HL-60 (cell line): ENCODE results near the gene CMIP.

Source experiments
- DNase-seq, 2 experiments: peaks; one replicate each; pipeline ENCODE4 v3.0.0-alpha.2; 2010 to 2020; ENCODE audit warnings: low read depth in 1 of 2, low spot score in 1 of 2
- H3K27ac ChIP-seq: fragments of 250-450 bp; sonication (Bioruptor Pico); replicated peaks from 2 replicates; pipeline ENCODE4 v1.5.1; 2020; ENCODE audit warnings: mild to moderate bottlenecking, moderate library complexity
- H3K27me3 ChIP-seq: fragments of 250-450 bp; sonication (Bioruptor Pico); 2 replicates; pipeline ENCODE4 v1.5.1; 2021; ENCODE audit warnings: mild to moderate bottlenecking, moderate library complexity; ENCODE audit not compliant: insufficient read depth, poor library complexity, severe bottlenecking
- H3K4me3 ChIP-seq: replicated peaks from 2 replicates; pipeline ENCODE4 v1.5.1; 2011; ENCODE audit warnings: mild to moderate bottlenecking, control low read depth, low read length; ENCODE audit not compliant: insufficient read depth
- CTCF ChIP-seq: IDR thresholded peaks from one replicate; pipeline ENCODE4 v1.5.1; 2011; ENCODE audit warnings: low read length, control low read depth, inconsistent platforms; ENCODE audit not compliant: insufficient read depth
- GABPA ChIP-seq: IDR thresholded peaks from 2 replicates; pipeline ENCODE4 v1.6.1; 2012; ENCODE audit warnings: low read depth
- POLR2AphosphoS5 ChIP-seq: IDR thresholded peaks from 2 replicates; pipeline ENCODE4 v1.6.1; 2012; ENCODE audit warnings: low read depth
- SPI1 ChIP-seq: IDR thresholded peaks from 2 replicates; pipeline ENCODE4 v1.6.1; 2012; ENCODE audit warnings: low read depth, mild to moderate bottlenecking, borderline replicate concordance
- TF ChIP-seq, protein P1 (sequence below): IDR thresholded peaks from 2 replicates; pipeline ENCODE4 v1.6.1; 2012; ENCODE audit warnings: low read depth; ENCODE audit not compliant: insufficient replicate concordance

Gene CMIP

GRCh38 chr16:81681311-81681710 lies 236.7 kb downstream of the CMIP start:
- no peak for DNase-seq

GRCh38 chr16:81684242-81684837 lies 239.7 kb downstream of the CMIP start:
- no peak overlapping the region for H3K4me3 ChIP-seq
- DNase-seq: no peak
- no peaks in the 10 kb centered on the region for H3K27me3 ChIP-seq
- TF ChIP-seq GABPA (no peak), CTCF (no peak), SPI1 (no peak), POLR2AphosphoS5 (no peak)
- TF ChIP-seq, protein P1, sequence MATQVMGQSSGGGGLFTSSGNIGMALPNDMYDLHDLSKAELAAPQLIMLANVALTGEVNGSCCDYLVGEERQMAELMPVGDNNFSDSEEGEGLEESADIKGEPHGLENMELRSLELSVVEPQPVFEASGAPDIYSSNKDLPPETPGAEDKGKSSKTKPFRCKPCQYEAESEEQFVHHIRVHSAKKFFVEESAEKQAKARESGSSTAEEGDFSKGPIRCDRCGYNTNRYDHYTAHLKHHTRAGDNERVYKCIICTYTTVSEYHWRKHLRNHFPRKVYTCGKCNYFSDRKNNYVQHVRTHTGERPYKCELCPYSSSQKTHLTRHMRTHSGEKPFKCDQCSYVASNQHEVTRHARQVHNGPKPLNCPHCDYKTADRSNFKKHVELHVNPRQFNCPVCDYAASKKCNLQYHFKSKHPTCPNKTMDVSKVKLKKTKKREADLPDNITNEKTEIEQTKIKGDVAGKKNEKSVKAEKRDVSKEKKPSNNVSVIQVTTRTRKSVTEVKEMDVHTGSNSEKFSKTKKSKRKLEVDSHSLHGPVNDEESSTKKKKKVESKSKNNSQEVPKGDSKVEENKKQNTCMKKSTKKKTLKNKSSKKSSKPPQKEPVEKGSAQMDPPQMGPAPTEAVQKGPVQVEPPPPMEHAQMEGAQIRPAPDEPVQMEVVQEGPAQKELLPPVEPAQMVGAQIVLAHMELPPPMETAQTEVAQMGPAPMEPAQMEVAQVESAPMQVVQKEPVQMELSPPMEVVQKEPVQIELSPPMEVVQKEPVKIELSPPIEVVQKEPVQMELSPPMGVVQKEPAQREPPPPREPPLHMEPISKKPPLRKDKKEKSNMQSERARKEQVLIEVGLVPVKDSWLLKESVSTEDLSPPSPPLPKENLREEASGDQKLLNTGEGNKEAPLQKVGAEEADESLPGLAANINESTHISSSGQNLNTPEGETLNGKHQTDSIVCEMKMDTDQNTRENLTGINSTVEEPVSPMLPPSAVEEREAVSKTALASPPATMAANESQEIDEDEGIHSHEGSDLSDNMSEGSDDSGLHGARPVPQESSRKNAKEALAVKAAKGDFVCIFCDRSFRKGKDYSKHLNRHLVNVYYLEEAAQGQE: no peak
- H3K27ac ChIP-seq: no peak overlapping the region

More at GRCh38 chr16:81681311-81681710, 236.7 kb downstream of the CMIP start:
- H3K27ac ChIP-seq: no peak overlapping the region
- TF ChIP-seq CTCF (no peak), SPI1 (no peak), GABPA (no peak), POLR2AphosphoS5 (no peak)
- TF ChIP-seq, protein P1: no peak
- no peak overlapping the region for H3K4me3 ChIP-seq
- H3K27me3 ChIP-seq: no peaks in the 10 kb centered on the region

DNA sequence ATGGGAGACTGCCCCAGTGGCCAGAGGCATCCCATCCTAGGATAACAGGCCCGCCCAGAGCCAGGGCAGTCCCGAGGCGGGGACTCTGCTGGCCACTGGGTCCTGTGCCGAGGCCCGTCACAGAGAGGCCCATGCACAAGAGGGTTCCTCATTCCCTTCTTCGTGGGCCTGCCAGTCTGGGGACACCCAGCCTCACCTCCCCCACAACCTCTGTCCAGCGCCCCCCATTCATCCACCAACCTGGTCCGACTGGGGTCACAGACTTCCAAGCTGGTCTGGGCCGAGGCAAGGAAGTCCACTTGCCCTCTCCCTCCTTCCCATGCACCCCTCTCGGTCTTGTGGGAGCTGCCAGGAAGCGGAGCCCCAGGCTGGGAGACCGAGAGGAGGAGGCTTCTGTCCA lies 240.3 kb downstream of the CMIP start:
- Histone ChIP-seq H3K4me3 (no peak overlapping the region), H3K27me3 (no peaks in the 10 kb centered on the region), H3K27ac (no peak overlapping the region)
- DNase-seq: no peak
- TF ChIP-seq GABPA (no peak), CTCF (no peak), POLR2AphosphoS5 (no peak), SPI1 (no peak)
- TF ChIP-seq, protein P1: no peak
